ENCODE data around the gene UBE2E2.

Gene UBE2E2

GRCh38 chr3:23365066-23365465, 161.9 kb downstream of the UBE2E2 start:
- no peak for TF ChIP-seq PRDM1 (tag by site-specific recombination; IDR thresholded peaks at IDR 0.05)
- TF ChIP-seq ZNF777 (tag by site-specific recombination; IDR thresholded peaks at IDR 0.05; ENCODE audit: borderline replicate concordance): no peak
- no peak for TF ChIP-seq ZNF514 (tag by site-specific recombination; IDR thresholded peaks at IDR 0.05)
- no peak for TF ChIP-seq ZXDB (tag by site-specific recombination; IDR thresholded peaks at IDR 0.05)
- Histone ChIP-seq H3K27ac (ENCODE audit: extremely low read depth, low read depth, low read length) (no peak overlapping the region), H3K9me3 (ENCODE audit: control insufficient read depth, insufficient read depth, low read depth, low read length) (no peaks in the 10 kb centered on the region), H3K4me3 (ENCODE audit: low read depth, low read length) (no peak overlapping the region), H3K36me3 (ENCODE audit: control insufficient read depth in 2 of 2, insufficient read depth in 1 of 2, low read length in 2 of 2) (no peaks in the 10 kb centered on the region), H3K4me1 (ENCODE audit: control insufficient read depth, insufficient read depth, low read length) (no peaks in the 10 kb centered on the region)
- POLR2A ChIA-PET: no interaction called here
- CTCF ChIA-PET: no interaction called here

GRCh38 chr3:23368731-23369130, 165.6 kb downstream of the UBE2E2 start:
- Histone ChIP-seq H3K4me1 (ENCODE audit: control insufficient read depth, insufficient read depth, low read length) (no peaks in the 10 kb centered on the region), H3K9me3 (ENCODE audit: control insufficient read depth, insufficient read depth, low read depth, low read length) (no peaks in the 10 kb centered on the region), H3K4me3 (ENCODE audit: low read depth, low read length) (no peak overlapping the region), H3K36me3 (ENCODE audit: control insufficient read depth in 2 of 2, insufficient read depth in 1 of 2, low read length in 2 of 2) (no peaks in the 10 kb centered on the region), H3K27ac (ENCODE audit: extremely low read depth, low read depth, low read length) (no peak overlapping the region)
- CTCF ChIA-PET: no interaction called here
- POLR2A ChIA-PET: no interaction called here
- TF ChIP-seq SP3 (tag by site-specific recombination; IDR thresholded peaks at IDR 0.05): no peak
- no peak for TF ChIP-seq ZNF148 (tag by site-specific recombination; IDR thresholded peaks at IDR 0.05; ENCODE audit: borderline replicate concordance)
- no peak for TF ChIP-seq ZNF2 (tag by site-specific recombination; IDR thresholded peaks at IDR 0.05)
- TF ChIP-seq ZNF26 (tag by site-specific recombination; IDR thresholded peaks at IDR 0.05): no peak
- no peak for TF ChIP-seq MYNN (tag by site-specific recombination; IDR thresholded peaks at IDR 0.05; ENCODE audit: borderline replicate concordance)
- no peak for TF ChIP-seq PRDM2 (tag by site-specific recombination; IDR thresholded peaks at IDR 0.05; ENCODE audit: borderline replicate concordance)
- no peak for TF ChIP-seq ZNF510 (tag by site-specific recombination; IDR thresholded peaks at IDR 0.05; ENCODE audit: insufficient replicate concordance)
- TF ChIP-seq ZNF184 (tag by site-specific recombination; IDR thresholded peaks at IDR 0.05): no peak
- TF ChIP-seq ZSCAN4 (tag by site-specific recombination; IDR thresholded peaks at IDR 0.05): no peak
- no peak for TF ChIP-seq ZNF132 (tag by site-specific recombination; IDR thresholded peaks at IDR 0.05; ENCODE audit: borderline replicate concordance)
- no peak for TF ChIP-seq BCL11A (tag by site-specific recombination; IDR thresholded peaks at IDR 0.05; ENCODE audit: low read depth)
- TF ChIP-seq AEBP2 (tag by site-specific recombination; IDR thresholded peaks at IDR 0.05; ENCODE audit: borderline replicate concordance): no peak
- no peak for TF ChIP-seq ZSCAN16 (tag by site-specific recombination; IDR thresholded peaks at IDR 0.05)
- TF ChIP-seq ZNF600 (tag by site-specific recombination; IDR thresholded peaks at IDR 0.05): no peak
- no peak for TF ChIP-seq ZNF530 (tag by site-specific recombination; IDR thresholded peaks at IDR 0.05; ENCODE audit: low read depth)
- no peak for TF ChIP-seq ZBTB10 (tag by site-specific recombination; IDR thresholded peaks at IDR 0.05)

Data from HEK293 (cell line).